PC-3 (cell line): Measurements from ENCODE around the gene SLC36A3. TPM values are rescaled to one million over a fixed set of nuclear protein-coding genes. Genes with fewer than 3 reads are reported as not detected.

ENCODE experiments used
- ATAC-seq: fragments of 200-7000 bp; cut with Tn5 transposase; 2 replicates; pipeline ENCODE4 v1.9.1; 2020; ENCODE audit warnings: mild to moderate bottlenecking, moderate library complexity
- BruUV-seq: library from RNA; stranded (reverse); fragments of 400-500 nt; replicated peaks from 2 replicates; lab custom pipeline; 2021; lab: Mats Ljungman, UMichigan
- CTCF ChIA-PET: fragments of 300-600 bp; sonication (Branson Sonifier 250); formaldehyde crosslinking; loops from one replicate; lab custom pipeline; 2022; ENCODE audit warnings: antibody characterized with exemption; lab: Charles Lee
- POLR2A ChIA-PET: fragments of 300-600 bp; sonication (Branson Sonifier 250); formaldehyde crosslinking; loops from one replicate; lab custom pipeline; 2022; ENCODE audit warnings: antibody characterized with exemption; ENCODE audit not compliant: unreplicated experiment; lab: Charles Lee
- DNase-seq: peaks from one replicate; pipeline ENCODE4 v3.0.0-alpha.2; 2015
- H2AFZ ChIP-seq: fragments of 300-600 bp; sonication (generic); 2 replicates; pipeline ENCODE4 v1.6.0; 2016; ENCODE audit warnings: antibody characterized with exemption, low read length
- H3F3A ChIP-seq: fragments of 300-600 bp; sonication (generic); one replicate; pipeline ENCODE4 v1.6.0; 2017; ENCODE audit warnings: antibody characterized with exemption, low read length, control low read depth, mild to moderate bottlenecking; ENCODE audit not compliant: unreplicated experiment
- H3K27ac ChIP-seq: fragments of 300-600 bp; sonication (generic); 2 replicates; pipeline ENCODE4 v1.5.1; 2016; ENCODE audit warnings: mild to moderate bottlenecking, low read length
- H3K27me3 ChIP-seq: fragments of 300-600 bp; sonication (generic); 2 replicates; pipeline ENCODE4 v1.6.1; 2016; ENCODE audit warnings: low read length, mixed read lengths
- H3K36me3 ChIP-seq: fragments of 300-600 bp; sonication (generic); 2 replicates; pipeline ENCODE4 v1.6.1; 2016; ENCODE audit warnings: low read depth, mixed run types, low read length, mixed read lengths
- H3K4me1 ChIP-seq: fragments of 300-600 bp; sonication (generic); 2 replicates; pipeline ENCODE4 v1.5.1; 2016; ENCODE audit warnings: low read length; ENCODE audit not compliant: insufficient read depth
- H3K4me2 ChIP-seq: fragments of 300-600 bp; sonication (generic); 2 replicates; pipeline ENCODE4 v1.6.0; 2016; ENCODE audit warnings: low read length
- H3K4me3 ChIP-seq: fragments of 300-600 bp; sonication (generic); 2 replicates; pipeline ENCODE4 v1.5.1; 2016; ENCODE audit warnings: mild to moderate bottlenecking, low read length, mixed read lengths
- H3K79me2 ChIP-seq: fragments of 300-600 bp; sonication (generic); 2 replicates; pipeline ENCODE4 v1.6.1; 2017; ENCODE audit warnings: low read length, mixed read lengths
- H3K9ac ChIP-seq: fragments of 300-600 bp; sonication (generic); 2 replicates; pipeline ENCODE4 v1.6.0; 2016; ENCODE audit warnings: mild to moderate bottlenecking, low read length
- H3K9me2 ChIP-seq: fragments of 300-600 bp; sonication (generic); replicated peaks from 2 replicates; pipeline ENCODE4 v1.6.1; 2016; ENCODE audit warnings: mixed run types, low read length, mixed read lengths
- H3K9me3 ChIP-seq: fragments of 300-600 bp; sonication (generic); 2 replicates; pipeline ENCODE4 v1.6.1; 2016; ENCODE audit warnings: low read length, mixed read lengths
- H4K20me1 ChIP-seq: fragments of 300-600 bp; sonication (generic); 2 replicates; pipeline ENCODE4 v1.6.1; 2016; ENCODE audit warnings: low read length, mixed read lengths
- EZH2 ChIP-seq: fragments of 300-600 bp; sonication (generic); IDR thresholded peaks from one replicate; pipeline ENCODE4 v1.6.1; 2017; ENCODE audit warnings: antibody characterized with exemption, mild to moderate bottlenecking, low read length; ENCODE audit not compliant: unreplicated experiment
- EZH2phosphoT487 ChIP-seq: fragments of 300-600 bp; sonication (generic); IDR thresholded peaks from 2 replicates; pipeline ENCODE4 v1.6.1; 2018; ENCODE audit warnings: mild to moderate bottlenecking, antibody characterized with exemption, low read length, borderline replicate concordance
- intact Hi-C: fragments of 100-400 bp; cut with micrococcal nuclease; formaldehyde crosslinking; loops from 2 replicates; pipeline ENCODE4 v1.9.0; 2023
- total RNA-seq: library from RNA; depleted of rRNA; stranded (reverse); fragments of >200 nt; gene quantifications from 2 replicates; pipeline ENCODE4 v1.2.3, GENCODE V29; 2014
- TF ChIP-seq, protein P1 (sequence below): fragments of 300-600 bp; sonication (generic); conservative IDR thresholded peaks from 2 replicates; pipeline ENCODE4 v1.5.1; 2017; ENCODE audit warnings: antibody characterized with exemption, low read depth, mild to moderate bottlenecking, low read length

SLC36A3 gene
- total RNA-seq, 1 experiment from 2014 or later, result not detected

DNA sequence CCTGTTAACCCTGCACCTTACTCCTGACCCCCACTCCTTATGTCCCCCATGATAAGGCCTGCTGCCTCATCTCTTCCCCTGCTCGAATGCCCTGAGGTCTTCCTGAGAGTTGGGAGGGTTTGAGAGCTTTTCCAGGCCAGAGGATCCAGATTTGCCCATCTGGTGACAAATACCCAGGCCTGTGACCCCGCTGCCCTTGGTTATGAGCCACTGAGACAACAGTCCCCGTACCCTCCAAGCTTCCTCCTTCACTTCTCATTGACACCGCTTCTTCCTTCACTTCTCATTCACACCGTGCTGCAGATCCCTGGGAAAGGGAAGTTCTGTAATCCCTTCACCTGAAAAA lies 50.0 kb downstream of the SLC36A3 start:
- no peaks in the 10 kb centered on the region for H3K27me3 ChIP-seq
- H3K9ac ChIP-seq, result peak overlapping the region; percentile 77
- CTCF ChIA-PET, result interaction anchor here (1.2 to 2.2 kb wide), 3 partner anchors 15 to 62 kb away, joined by 12 to 18 read pairs (median 17); no protein-coding TSS in a partner anchor
- peaks cover 10% of the 10 kb centered on the region for H3F3A ChIP-seq
- BruUV-seq, result no TSS peak
- H3K4me1 ChIP-seq, result peaks cover 38% of the 10 kb centered on the region
- intact Hi-C loops, result loop anchor here (1.0 to 5.0 kb wide), 3 partner anchors 11 to 64 kb away; no protein-coding TSS in a partner anchor
- H3K9me3 ChIP-seq, result no peaks in the 10 kb centered on the region
- no peaks in the 10 kb centered on the region for H3K9me2 ChIP-seq
- no peaks in the 10 kb centered on the region for H4K20me1 ChIP-seq
- no peaks in the 10 kb centered on the region for H3K36me3 ChIP-seq
- H3K4me3 ChIP-seq, result peak overlapping the region; percentile 95
- TF ChIP-seq, protein P1, sequence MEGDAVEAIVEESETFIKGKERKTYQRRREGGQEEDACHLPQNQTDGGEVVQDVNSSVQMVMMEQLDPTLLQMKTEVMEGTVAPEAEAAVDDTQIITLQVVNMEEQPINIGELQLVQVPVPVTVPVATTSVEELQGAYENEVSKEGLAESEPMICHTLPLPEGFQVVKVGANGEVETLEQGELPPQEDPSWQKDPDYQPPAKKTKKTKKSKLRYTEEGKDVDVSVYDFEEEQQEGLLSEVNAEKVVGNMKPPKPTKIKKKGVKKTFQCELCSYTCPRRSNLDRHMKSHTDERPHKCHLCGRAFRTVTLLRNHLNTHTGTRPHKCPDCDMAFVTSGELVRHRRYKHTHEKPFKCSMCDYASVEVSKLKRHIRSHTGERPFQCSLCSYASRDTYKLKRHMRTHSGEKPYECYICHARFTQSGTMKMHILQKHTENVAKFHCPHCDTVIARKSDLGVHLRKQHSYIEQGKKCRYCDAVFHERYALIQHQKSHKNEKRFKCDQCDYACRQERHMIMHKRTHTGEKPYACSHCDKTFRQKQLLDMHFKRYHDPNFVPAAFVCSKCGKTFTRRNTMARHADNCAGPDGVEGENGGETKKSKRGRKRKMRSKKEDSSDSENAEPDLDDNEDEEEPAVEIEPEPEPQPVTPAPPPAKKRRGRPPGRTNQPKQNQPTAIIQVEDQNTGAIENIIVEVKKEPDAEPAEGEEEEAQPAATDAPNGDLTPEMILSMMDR, result no peak
- no peak for TF ChIP-seq EZH2
- TF ChIP-seq EZH2phosphoT487, result no peak
- H3K27ac ChIP-seq, result peak overlapping the region; percentile 25; the same call in 1 of the 2 replicates
- peak overlapping the region; percentile 76 for H2AFZ ChIP-seq
- peak overlapping the region; percentile 98 for H3K4me2 ChIP-seq
- ATAC-seq, result no peak
- POLR2A ChIA-PET, result interaction anchor here (1.0 kb wide), 2 partner anchors 11 to 30 kb away, joined by 4 to 7 read pairs; no protein-coding TSS in a partner anchor
- peaks cover 46% of the 10 kb centered on the region for H3K79me2 ChIP-seq
- peak; percentile 4 for DNase-seq

DNA sequence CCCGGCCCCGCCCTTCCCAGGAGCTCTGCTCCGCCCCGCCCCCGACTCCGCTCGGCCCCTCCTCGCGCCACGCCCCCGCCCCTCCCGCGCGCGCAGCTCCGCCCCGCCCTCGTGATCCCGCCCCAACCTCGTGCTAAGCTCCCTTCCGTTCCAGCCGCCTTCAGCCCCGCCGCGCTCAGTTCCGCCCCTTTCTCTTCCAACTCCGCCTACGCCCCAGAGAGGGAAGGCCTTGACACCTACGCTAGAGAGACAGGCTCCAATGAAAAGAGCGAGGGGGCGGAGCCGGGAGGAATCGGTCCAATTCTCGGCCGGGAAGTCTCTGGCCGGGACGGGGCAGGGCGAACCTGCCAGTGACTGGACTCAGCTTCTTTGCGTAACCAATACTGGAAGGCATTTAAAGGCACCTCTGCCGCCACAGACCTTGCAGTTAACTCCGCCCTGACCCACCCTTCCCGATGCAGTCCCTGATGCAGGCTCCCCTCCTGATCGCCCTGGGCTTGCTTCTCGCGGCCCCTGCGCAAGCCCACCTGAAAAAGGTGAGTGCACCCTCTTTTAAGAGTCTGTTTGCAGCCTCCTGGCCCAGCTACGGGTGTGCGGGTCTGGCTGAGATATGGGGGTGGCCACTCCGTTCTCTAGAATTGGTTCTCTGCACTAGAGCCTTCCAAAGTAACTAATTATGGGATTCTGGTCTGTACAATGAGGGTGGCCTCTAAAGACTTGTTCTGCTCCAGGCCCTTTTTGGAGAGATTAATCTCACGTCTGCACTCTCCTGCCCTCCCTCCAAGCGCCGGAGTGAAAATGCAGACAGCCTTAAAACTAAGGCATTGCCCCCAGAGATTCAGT lies 50.6 kb downstream of the SLC36A3 start, which contains the start of gene GM2A:
GM2A (plus strand) TSS at position 424 of the 843 bp plus-strand sequence; CDS start at position 456, 32 bp downstream.
- Histone ChIP-seq H2AFZ (peak within 1 kb of the TSS; percentile 95), H3K4me3 (peak within 1 kb of the TSS; percentile 95), H3K36me3 (no peaks in the 10 kb centered on the region), H3K4me1 (peaks cover 32% of the 10 kb centered on the region), H3F3A (peaks cover 10% of the 10 kb centered on the region), H3K9me2 (no peaks in the 10 kb centered on the region), H3K4me2 (peak within 1 kb of the TSS; percentile 98), H3K9me3 (no peaks in the 10 kb centered on the region), H3K9ac (peak within 1 kb of the TSS; percentile 77), H3K27ac (peak within 1 kb of the TSS; percentile 25), H4K20me1 (no peaks in the 10 kb centered on the region), H3K79me2 (peaks cover 42% of the 10 kb centered on the region), H3K27me3 (no peaks in the 10 kb centered on the region)
- intact Hi-C loops, result loop anchor here (1.0 to 5.0 kb wide), 3 partner anchors 11 to 64 kb away; no protein-coding TSS in a partner anchor
- ATAC-seq (peak; percentile 94), DNase-seq (peak; percentile 99)
- BruUV-seq, result TSS peak; percentile 73
- TF ChIP-seq, protein P1, result no peak
- TF ChIP-seq EZH2phosphoT487 (no peak), EZH2 (no peak)
- POLR2A ChIA-PET, result interaction anchor here (0.5 to 1.0 kb wide), 8 partner anchors 11 to 552 kb away, joined by 3 to 15 read pairs (median 5); partner anchors contain the start of gene RBM22
- CTCF ChIA-PET, result interaction anchor here (0.6 to 2.2 kb wide), 14 partner anchors 14 to 474 kb away, joined by 3 to 18 read pairs (median 4); partner anchors contain the start of genes ANXA6, CCDC69 and SMIM3
